Measurements from ENCODE around the gene SKA1. TPM values are rescaled to one million over a fixed set of nuclear protein-coding genes. Genes with fewer than 3 reads are reported as not detected.

SKA1 gene, protein sequence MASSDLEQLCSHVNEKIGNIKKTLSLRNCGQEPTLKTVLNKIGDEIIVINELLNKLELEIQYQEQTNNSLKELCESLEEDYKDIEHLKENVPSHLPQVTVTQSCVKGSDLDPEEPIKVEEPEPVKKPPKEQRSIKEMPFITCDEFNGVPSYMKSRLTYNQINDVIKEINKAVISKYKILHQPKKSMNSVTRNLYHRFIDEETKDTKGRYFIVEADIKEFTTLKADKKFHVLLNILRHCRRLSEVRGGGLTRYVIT
- 34.3 and 35.9 TPM in 2 replicates for total RNA-seq

DNA sequence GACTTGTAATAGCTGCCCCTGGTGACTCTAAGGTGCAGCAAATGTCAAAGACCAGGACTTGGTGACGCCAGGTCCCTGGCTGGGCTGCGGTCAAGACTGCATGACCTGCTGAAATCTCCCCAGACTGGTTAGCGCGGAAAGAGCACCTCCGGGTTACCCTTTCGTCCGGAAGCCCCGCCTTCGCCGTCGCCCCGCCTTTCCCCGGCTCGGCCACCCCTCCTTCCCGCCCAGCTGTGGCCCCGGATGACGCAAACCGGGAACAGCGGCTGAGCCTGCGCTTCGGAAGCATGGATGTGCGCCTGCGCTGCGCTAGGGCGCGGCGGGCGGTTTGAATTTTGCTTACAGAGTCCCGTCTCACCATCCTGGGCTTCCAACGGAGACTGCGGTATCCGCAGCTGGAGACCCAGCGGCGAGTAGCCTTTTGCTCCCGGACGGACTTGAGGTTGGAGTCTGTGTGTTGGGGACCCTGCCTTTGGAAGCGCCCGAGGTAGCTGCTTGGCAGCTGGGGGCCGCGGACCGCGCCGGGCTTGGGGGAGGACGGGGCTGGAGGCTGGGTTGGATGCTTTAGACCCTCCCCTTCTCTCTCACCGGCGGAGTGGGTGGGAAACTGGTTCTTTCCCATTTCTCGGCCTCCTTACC is at the start of gene SKA1:
Gene SKA1 (plus strand): TSS at position 294 of the 639 bp plus-strand sequence. CDS start 785 bp downstream, outside the sequence.
- intact Hi-C loops (cut with micrococcal nuclease): loop anchor here (1.0 to 10.0 kb wide), 7 partner anchors 68 to 1430 kb away; partner anchors contain the start of genes ACAA2, CFAP53, CXXC1 and MBD1

DNA sequence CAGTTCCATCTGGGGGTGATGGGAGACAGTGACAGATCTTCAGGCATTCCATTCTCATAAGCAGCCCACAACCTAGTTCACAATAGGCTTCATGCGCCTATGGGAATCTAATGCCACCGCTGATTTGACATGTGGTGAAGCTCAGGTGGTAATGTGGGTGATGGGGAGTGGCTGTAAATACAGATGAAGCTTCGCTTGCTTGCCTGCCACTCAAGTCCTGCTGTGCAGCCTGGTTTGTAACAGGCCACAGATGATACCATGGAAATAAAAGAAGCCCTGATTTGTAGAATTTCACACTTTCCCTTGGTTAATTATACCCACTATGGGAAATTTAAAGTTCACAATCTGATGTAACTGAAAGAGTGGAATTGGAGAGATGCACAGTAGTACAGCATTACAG is 46.9 kb upstream of the SKA1 start:
- intact Hi-C loops (cut with micrococcal nuclease): no loop called here

GRCh38 chr18:50330176-50330575 is 44.7 kb upstream of the SKA1 start:
- intact Hi-C loops (cut with micrococcal nuclease): no loop called here

DNA sequence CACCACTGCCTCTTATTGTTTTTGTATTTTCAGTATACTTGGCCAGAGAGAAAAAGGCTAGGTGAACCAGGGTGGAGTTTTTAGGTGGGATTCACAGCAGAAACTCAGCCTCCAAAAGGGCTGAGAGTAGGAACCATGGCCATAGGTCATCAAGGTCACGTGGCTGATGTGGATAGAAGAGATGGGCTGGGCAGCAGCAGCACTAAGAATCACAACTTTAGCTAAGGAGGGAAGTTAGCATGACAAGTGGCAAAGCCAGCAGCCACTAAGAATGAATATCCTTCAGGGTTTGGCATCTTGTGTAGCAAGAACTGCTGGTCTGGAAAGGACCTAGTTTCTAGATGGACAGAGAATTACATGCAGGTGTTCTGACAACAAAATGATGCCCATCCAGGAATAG is 43.2 kb upstream of the SKA1 start:
- intact Hi-C loops (cut with micrococcal nuclease): no loop called here

GRCh38 chr18:50334546-50335152 is 40.2 kb upstream of the SKA1 start:
- intact Hi-C loops (cut with micrococcal nuclease): no loop called here

DNA sequence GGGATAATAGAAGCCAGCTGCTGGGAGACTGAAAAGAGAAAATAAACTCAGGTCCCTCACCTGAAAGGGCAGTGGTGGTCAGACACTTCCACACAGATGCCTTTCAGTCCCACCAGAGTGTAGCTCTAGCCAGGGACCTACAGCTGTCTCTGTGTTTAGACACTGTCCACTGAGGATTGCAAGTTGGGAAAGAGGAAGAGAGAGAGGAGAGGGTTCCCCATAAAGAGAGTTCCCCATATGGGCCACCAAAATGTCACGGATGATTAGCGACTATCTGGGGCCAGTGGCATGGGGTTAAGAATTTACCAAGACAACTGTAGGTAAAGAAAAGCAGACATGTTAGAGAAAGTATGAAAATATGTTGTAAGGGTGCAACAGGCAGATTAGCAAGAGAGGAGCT is 36.7 kb upstream of the SKA1 start:
- intact Hi-C loops (cut with micrococcal nuclease): no loop called here

GRCh38 chr18:50338715-50339114 is 36.1 kb upstream of the SKA1 start:
- intact Hi-C loops (cut with micrococcal nuclease): no loop called here

GRCh38 chr18:50340078-50340477 is 34.8 kb upstream of the SKA1 start:
- intact Hi-C loops (cut with micrococcal nuclease): no loop called here

GRCh38 chr18:50341443-50341842 is 33.4 kb upstream of the SKA1 start:
- intact Hi-C loops (cut with micrococcal nuclease): no loop called here

- intact Hi-C loops (cut with micrococcal nuclease): no loop called here
Observed at GRCh38 chr18:50350699-50351098, 24.1 kb upstream of the SKA1 start.

GRCh38 chr18:50356036-50356945 is 18.6 kb upstream of the SKA1 start:
- intact Hi-C loops (cut with micrococcal nuclease): loop anchor here (5.0 kb wide), 2 partner anchors 89 to 154 kb away; partner anchors contain the start of gene CFAP53

DNA sequence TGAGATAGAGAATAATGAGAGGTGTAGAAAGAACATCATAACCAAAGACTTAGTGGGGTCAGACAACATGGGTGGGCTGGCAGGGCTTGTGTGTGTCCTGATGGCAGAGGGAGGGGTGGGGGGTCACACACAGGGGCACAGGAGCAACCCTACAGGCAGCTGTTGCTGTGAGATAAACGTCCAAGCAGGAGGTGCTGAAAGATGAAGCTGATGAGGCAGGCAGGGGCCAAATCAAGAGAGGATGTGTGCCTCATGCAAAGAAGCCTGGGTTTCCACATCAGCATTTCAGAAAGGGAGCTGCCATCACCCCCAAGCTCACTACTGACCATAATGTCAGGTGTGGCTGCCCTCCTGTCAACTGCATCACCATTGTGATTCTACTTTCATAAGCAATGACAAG is 16.0 kb upstream of the SKA1 start:
- intact Hi-C loops (cut with micrococcal nuclease): loop anchor here (5.0 kb wide), 2 partner anchors 92 to 157 kb away; partner anchors contain the start of gene CFAP53

DNA sequence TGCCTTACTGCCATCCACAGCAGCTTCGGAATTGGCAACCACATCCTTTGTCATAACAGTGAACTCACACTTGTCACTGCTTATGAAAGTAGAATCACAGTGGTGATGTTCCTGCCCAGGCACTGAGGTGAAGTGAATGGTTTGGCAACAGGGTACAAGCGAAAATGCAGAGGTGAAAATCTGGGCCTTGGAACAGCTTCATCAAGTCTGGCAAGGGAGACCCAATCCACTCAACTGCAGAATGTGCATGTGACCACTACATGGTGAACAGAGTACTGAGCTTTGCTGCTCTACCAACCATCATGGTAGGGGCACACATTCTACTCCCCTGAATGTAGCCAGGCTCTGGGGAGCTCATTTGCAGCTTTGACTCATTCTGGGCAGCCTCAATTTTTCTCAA is 15.0 kb upstream of the SKA1 start:
- intact Hi-C loops (cut with micrococcal nuclease): loop anchor here (5.0 kb wide), 2 partner anchors 93 to 158 kb away; partner anchors contain the start of gene CFAP53

DNA sequence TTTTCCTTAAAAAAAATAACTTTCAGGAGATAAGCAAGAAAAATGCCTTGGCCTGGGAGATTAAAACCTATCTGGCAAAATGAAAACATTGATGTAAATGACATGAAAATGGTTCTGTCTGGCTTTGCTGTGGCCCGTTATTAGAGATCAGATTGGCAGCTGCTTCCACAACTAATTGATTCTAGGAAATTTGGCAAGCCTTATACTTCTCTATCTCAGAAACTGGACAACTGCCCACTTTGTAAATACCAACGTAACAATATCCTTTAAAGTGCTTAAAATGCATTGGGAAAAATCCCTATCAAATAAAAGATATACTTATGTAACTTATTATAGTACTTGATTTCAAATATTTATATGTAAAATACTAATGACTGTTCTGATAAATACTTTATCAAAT is 14.2 kb upstream of the SKA1 start:
- intact Hi-C loops (cut with micrococcal nuclease): no loop called here

DNA sequence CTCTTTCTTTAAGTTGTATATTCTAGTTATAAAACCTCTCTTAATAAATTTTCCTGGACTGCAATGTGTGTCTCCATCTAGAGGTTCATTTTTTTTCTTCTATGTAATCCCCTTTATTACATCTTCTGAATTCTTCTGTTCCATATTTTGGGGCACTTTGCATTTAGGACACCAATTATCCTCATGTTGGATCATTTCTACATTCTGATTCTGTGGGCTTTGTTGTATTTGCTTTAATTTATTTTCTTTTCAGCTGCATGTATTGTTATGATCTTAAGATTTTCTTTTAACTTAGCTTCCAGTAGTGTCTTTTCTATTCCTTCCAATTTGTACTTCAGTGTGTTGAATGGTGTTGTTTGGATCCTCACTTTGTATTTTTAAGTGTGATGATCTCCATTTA is 5.2 kb upstream of the SKA1 start:
- intact Hi-C loops (cut with micrococcal nuclease): loop anchor here (10.0 kb wide), 3 partner anchors 555 to 1425 kb away; partner anchors contain the start of genes ACAA2 and RPL17

GRCh38 chr18:50372743-50373142 is 2.1 kb upstream of the SKA1 start:
- intact Hi-C loops (cut with micrococcal nuclease): loop anchor here (10.0 kb wide), 3 partner anchors 558 to 1428 kb away; partner anchors contain the start of genes ACAA2 and RPL17

DNA sequence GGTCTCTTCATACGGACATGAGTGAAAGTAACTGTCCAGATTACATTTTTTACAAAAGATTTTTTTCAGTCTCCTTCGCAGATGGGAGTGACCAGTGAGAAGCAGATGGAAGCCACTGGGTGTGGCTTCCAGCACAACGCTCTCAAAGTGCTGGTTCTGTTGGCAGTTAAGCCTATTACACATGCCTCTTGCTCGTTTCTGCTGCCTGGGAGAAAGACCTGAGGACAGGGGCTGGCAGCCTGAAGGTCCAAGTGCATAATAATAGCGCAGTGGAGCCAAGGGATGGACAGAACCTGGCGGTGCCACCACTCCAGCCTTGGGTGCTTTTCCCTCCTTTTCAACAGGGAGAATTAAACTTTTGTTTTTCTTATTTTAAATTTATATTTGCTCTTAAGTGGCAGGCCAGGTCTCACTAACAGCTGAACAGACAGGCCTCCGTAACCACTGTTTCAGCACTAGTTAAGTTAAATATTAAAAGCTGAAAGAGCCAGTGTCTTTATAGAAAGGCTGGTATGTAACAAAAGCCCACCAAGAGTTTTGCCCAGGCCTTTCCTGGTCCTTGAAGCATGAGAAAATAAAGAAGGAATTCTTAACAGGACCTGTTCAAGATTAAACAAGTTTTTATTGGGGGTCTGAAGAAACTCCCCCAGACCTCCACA is 1.2 kb upstream of the SKA1 start:
- intact Hi-C loops (cut with micrococcal nuclease): loop anchor here (1.0 to 10.0 kb wide), 6 partner anchors 66 to 1429 kb away; partner anchors contain the start of genes ACAA2, CFAP53, CXXC1 and RPL17

GRCh38 chr18:50374220-50374752 is 560 bp upstream of the SKA1 start:
- intact Hi-C loops (cut with micrococcal nuclease): loop anchor here (1.0 to 10.0 kb wide), 6 partner anchors 67 to 1429 kb away; partner anchors contain the start of genes ACAA2, CFAP53, CXXC1 and RPL17

GRCh38 chr18:50377061-50377798 is 2.4 kb downstream of the SKA1 start:
- intact Hi-C loops (cut with micrococcal nuclease): loop anchor here (10.0 kb wide), 3 partner anchors 562 to 1432 kb away; partner anchors contain the start of genes ACAA2 and RPL17
